MG63 (cell line): Measurements from ENCODE around the gene AP1AR. TPM values are rescaled to one million over a fixed set of nuclear protein-coding genes. Genes with fewer than 3 reads are reported as not detected.
"Not testable (repeated sequence)": the region's sequence is repeated elsewhere in the genome, so short reads cannot be mapped to it uniquely, and the experiment has no call there.

ENCODE experiments used
- DNase-seq: peaks from one replicate; pipeline ENCODE4 v3.0.0-alpha.2; 2020
- H3K27me3 ChIP-seq: fragments of 250-450 bp; sonication (Bioruptor Pico); 2 replicates; pipeline ENCODE4 v1.5.1; 2020; ENCODE audit warnings: mild to moderate bottlenecking, moderate library complexity
- H3K36me3 ChIP-seq: fragments of 250-450 bp; sonication (Bioruptor Pico); 2 replicates; pipeline ENCODE4 v1.5.1; 2020; ENCODE audit warnings: mild to moderate bottlenecking, moderate library complexity
- H3K4me3 ChIP-seq: fragments of 250-450 bp; sonication (Bioruptor Pico); 2 replicates; pipeline ENCODE4 v1.5.1; 2020; ENCODE audit warnings: mild to moderate bottlenecking, moderate library complexity
- H3K9me3 ChIP-seq: fragments of 250-450 bp; sonication (Bioruptor Pico); 2 replicates; pipeline ENCODE4 v1.5.1; 2020; ENCODE audit warnings: mild to moderate bottlenecking, moderate library complexity
- total RNA-seq: library from RNA; depleted of rRNA; stranded (reverse); fragments of >200 nt; shearing (Covaris generic); gene quantifications from 2 replicates; pipeline ENCODE4 v1.2.3, GENCODE V29; 2014; ENCODE audit warnings: low replicate concordance

Gene AP1AR
- total RNA-seq, 1 experiment from 2014 or later: 17.5 TPM

GRCh38 chr4:112287258-112287989, 55.8 kb downstream of the AP1AR start:
- Histone ChIP-seq H3K36me3 (no peaks in the 10 kb centered on the region), H3K4me3 (no peak overlapping the region), H3K27me3 (no peaks in the 10 kb centered on the region), H3K9me3 (no peaks in the 10 kb centered on the region)
- no peak for DNase-seq

DNA sequence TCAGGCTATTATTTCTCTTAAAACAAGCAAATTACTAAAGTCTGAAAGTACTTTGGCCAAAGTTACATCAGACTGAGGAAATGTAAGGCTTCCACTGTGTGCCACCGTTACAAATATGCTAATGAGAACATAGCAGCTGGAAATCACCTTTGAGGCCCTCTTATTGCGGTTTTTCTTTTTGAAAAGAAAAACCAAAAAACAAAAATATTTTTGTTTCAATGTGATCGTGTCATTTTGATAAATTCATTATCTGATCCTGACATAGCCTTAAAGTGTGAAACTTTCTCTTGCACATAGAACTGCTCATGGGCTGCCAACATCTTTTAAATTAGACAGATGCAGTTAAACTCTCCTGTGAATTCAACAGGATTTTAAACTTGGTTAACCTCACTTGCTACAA, 56.9 kb downstream of the AP1AR start:
- DNase-seq: no peak
- Histone ChIP-seq H3K36me3 (no peaks in the 10 kb centered on the region), H3K4me3 (no peak overlapping the region), H3K9me3 (no peaks in the 10 kb centered on the region), H3K27me3 (no peaks in the 10 kb centered on the region)

DNA sequence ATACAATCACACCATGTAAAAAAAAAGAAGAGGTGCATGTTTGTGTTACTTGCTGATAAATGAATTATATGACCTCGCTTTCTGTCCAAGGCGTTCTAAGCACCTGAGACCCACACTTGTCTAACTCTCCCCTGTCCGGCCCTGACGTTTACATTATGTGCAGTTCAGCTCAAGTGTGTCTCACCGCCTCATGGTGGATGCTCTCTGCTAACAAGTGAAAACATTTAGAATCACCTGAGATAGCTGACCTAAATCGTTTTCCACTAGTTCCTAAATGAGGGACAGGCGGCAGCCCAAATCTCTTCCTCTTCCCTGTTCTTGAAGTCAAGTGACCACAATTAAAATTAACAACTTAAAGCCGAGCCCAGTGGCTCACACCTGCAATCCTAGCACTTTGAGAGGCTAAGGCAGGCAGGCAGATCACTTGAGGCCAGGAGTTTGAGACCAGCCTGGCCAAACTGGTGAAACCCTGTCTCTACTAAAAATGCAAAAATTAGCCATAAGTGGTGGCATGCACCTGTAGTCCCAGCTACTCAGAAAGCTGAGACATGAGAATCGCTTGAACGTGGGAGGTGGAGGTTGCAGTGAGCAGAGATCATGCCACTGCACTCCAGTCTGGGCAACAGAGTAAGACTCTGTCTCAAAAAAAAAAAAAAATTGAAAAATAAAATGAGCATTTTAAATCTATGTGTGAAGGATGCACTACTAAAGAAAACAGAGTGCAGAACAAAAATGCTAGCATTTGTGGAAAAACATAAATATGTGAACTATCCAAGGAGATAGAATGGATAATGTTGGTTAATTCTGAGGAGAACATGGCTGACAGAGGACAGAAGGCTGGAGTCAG, 58.0 kb downstream of the AP1AR start:
- Histone ChIP-seq H3K9me3 (no peaks in the 10 kb centered on the region), H3K27me3 (no peaks in the 10 kb centered on the region), H3K36me3 (no peaks in the 10 kb centered on the region), H3K4me3 (no peak overlapping the region)
- DNase-seq: no peak

DNA sequence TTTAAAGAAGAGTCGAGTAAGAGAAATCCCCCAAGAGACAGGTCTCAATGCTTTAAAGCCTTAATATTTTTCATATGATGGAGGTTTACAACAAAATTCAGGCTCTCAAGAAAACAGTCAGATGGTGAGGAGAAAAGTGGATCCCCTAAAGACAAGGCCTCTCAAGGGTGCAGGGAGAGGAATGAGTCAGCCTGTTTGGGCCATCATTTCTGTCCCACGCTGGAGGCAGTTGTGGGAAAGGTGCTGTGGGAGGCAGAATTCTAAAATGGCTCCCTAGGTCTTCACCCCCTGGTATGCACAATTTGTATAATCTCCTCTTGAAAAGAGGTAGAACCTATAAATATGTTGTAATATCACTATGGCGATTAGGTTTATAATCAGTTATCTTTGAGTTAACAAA, 58.8 kb downstream of the AP1AR start:
- no peak for DNase-seq
- H3K36me3 ChIP-seq: no peaks in the 10 kb centered on the region
- no peaks in the 10 kb centered on the region for H3K27me3 ChIP-seq
- H3K9me3 ChIP-seq: no peaks in the 10 kb centered on the region
- H3K4me3 ChIP-seq: no peak overlapping the region

- H3K36me3 ChIP-seq: no peaks in the 10 kb centered on the region
- no peaks in the 10 kb centered on the region for H3K27me3 ChIP-seq
- DNase-seq: no peak
- H3K4me3 ChIP-seq: peak within 1 kb of the TSS; percentile 51
- H3K9me3 ChIP-seq: no peaks in the 10 kb centered on the region
Measured at GRCh38 chr4:112296949-112297880, 65.6 kb downstream of the AP1AR start, which contains the start of gene ALPK1. ALPK1 (plus strand) TSS chr4:112297369.

DNA sequence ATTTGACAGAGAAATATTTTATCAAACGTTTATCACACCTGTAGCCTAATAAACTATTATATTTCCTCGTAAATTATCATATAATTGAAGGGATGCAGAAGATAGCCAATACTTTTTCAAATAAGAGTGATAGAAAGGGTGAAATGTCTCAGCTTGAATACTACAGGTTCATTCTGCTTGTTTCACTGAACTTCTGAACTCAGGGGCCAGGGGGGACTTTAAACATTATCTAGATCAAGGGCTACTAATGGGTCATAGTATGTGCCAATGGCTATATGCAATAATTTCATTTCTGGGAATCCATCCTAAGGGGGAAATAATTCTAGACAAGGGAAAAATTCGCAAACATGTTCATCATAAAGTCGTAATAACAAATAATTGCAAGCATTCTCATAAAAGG, 68.1 kb downstream of the AP1AR start:
- H3K27me3 ChIP-seq: no peaks in the 10 kb centered on the region
- no peak for DNase-seq
- no peak overlapping the region for H3K4me3 ChIP-seq
- no peaks in the 10 kb centered on the region for H3K9me3 ChIP-seq
- no peaks in the 10 kb centered on the region for H3K36me3 ChIP-seq

- no peaks in the 10 kb centered on the region for H3K36me3 ChIP-seq
- DNase-seq: no peak
- H3K27me3 ChIP-seq: no peaks in the 10 kb centered on the region
- no peaks in the 10 kb centered on the region for H3K9me3 ChIP-seq
- no peak overlapping the region for H3K4me3 ChIP-seq
Measured at GRCh38 chr4:112302320-112303274, 71.0 kb downstream of the AP1AR start.

- H3K4me3 ChIP-seq, DNase-seq, H3K36me3 ChIP-seq, H3K9me3 ChIP-seq, H3K27me3 ChIP-seq: not testable (repeated sequence)
Measured at GRCh38 chr4:112305477-112305876, 73.9 kb downstream of the AP1AR start.

- not testable (repeated sequence) for DNase-seq, H3K36me3 ChIP-seq, H3K27me3 ChIP-seq, H3K9me3 ChIP-seq, H3K4me3 ChIP-seq
Measured at GRCh38 chr4:112309263-112309791, 77.7 kb downstream of the AP1AR start.

DNA sequence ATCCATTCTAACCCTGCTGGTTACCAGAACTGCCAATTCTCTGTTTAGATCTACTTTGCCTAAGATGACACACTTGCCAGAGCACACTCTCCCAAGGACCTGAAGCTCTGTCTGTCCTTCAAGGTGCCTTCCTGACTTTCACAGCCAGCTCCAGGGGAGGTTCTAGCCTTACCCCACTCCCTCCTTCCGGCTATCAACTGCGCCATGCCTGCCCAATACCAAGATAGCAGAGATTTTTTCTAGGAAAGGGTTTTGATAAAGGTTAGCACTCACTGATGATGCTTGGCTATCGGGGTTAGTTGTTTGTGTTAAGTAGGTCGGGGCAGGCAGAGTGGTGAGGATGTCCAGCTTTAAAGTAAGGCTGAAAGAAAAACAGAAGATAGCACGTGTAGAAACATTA, 79.9 kb downstream of the AP1AR start:
- no peaks in the 10 kb centered on the region for H3K36me3 ChIP-seq
- DNase-seq: no peak
- no peak overlapping the region for H3K4me3 ChIP-seq
- no peaks in the 10 kb centered on the region for H3K9me3 ChIP-seq
- no peaks in the 10 kb centered on the region for H3K27me3 ChIP-seq

- Histone ChIP-seq H3K9me3 (no peaks in the 10 kb centered on the region), H3K4me3 (no peak overlapping the region), H3K27me3 (no peaks in the 10 kb centered on the region), H3K36me3 (no peaks in the 10 kb centered on the region)
- no peak for DNase-seq
Measured at GRCh38 chr4:112312610-112313239, 81.1 kb downstream of the AP1AR start.

GRCh38 chr4:112315446-112315845, 83.9 kb downstream of the AP1AR start:
- no peaks in the 10 kb centered on the region for H3K36me3 ChIP-seq
- H3K9me3 ChIP-seq: no peaks in the 10 kb centered on the region
- H3K27me3 ChIP-seq: no peaks in the 10 kb centered on the region
- H3K4me3 ChIP-seq: no peak overlapping the region
- DNase-seq: no peak

- DNase-seq: no peak
- no peaks in the 10 kb centered on the region for H3K36me3 ChIP-seq
- no peaks in the 10 kb centered on the region for H3K27me3 ChIP-seq
- H3K4me3 ChIP-seq: no peak overlapping the region
- no peaks in the 10 kb centered on the region for H3K9me3 ChIP-seq
Measured at GRCh38 chr4:112316360-112316759, 84.8 kb downstream of the AP1AR start.

GRCh38 chr4:112318239-112319142, 86.9 kb downstream of the AP1AR start:
- Histone ChIP-seq H3K9me3 (no peaks in the 10 kb centered on the region), H3K27me3 (no peaks in the 10 kb centered on the region), H3K4me3 (no peak overlapping the region), H3K36me3 (no peaks in the 10 kb centered on the region)
- DNase-seq: no peak
